GM12878 (cell line): ENCODE measurements around the gene LCOR. TPM values are rescaled to one million over a fixed set of nuclear protein-coding genes. Genes with fewer than 3 reads are reported as not detected.

Source experiments
- ATAC-seq: fragments of 200-7000 bp; cut with Tn5 transposase; 3 replicates; pipeline ENCODE4 v1.9.1; 2020; ENCODE audit warnings: mild to moderate bottlenecking, moderate library complexity
- BruUV-seq: library from RNA; stranded (reverse); fragments of 400-500 nt; replicated peaks from 2 replicates; lab custom pipeline; 2021; lab: Mats Ljungman, UMichigan
- CTCF ChIA-PET: fragments of 300-600 bp; sonication (Branson Sonifier 250); formaldehyde crosslinking; extraction: SDS; loops from one replicate; lab custom pipeline; 2021; ENCODE audit warnings: inconsistent platforms; lab: Yijun Ruan, JAX
- POLR2A ChIA-PET: fragments of 350-600 bp; formaldehyde crosslinking; extraction: SDS; loops from one replicate; lab custom pipeline; 2021; ENCODE audit warnings: inconsistent platforms; lab: Charles Lee
- RAD21 ChIA-PET: fragments of 300-600 bp; sonication (Branson Sonifier 250); formaldehyde crosslinking; loops from one replicate; lab custom pipeline; 2023; ENCODE audit warnings: antibody characterized with exemption; ENCODE audit not compliant: unreplicated experiment; lab: Charles Lee
- SMC1A ChIA-PET: fragments of 300-600 bp; sonication (Branson Sonifier 250); formaldehyde crosslinking; loops from one replicate; lab custom pipeline; 2023; ENCODE audit not compliant: unreplicated experiment, uncharacterized antibody; lab: Charles Lee
- DNase-seq: peaks from one replicate; pipeline ENCODE4 v3.0.0-alpha.2; 2011; ENCODE audit warnings: low read depth, low spot score
- FAIRE-seq: peaks from 3 replicates; lab custom pipeline; 2011; peaks lifted over from hg19 to GRCh38; lab: Jason Lieb, UNC
- H2AFZ ChIP-seq: 2 replicates; pipeline ENCODE4 v1.6.0; 2011; ENCODE audit warnings: low read depth, low read length, control low read depth; ENCODE audit not compliant: control insufficient read depth
- H3K27ac ChIP-seq: 2 replicates; pipeline ENCODE4 v1.5.1; 2011; ENCODE audit warnings: control low read depth; ENCODE audit not compliant: control insufficient read depth, insufficient read depth
- H3K27me3 ChIP-seq, 2 experiments: replicated peaks in 1 of 2; 2 replicates each; pipeline versions ENCODE4 v1.6.0 to v1.6.1; 2011; ENCODE audit warnings: low read length in 1 of 2; ENCODE audit not compliant: control insufficient read depth in 2 of 2, insufficient read depth in 2 of 2
- H3K36me3 ChIP-seq, 2 experiments: 2 replicates each; pipeline ENCODE4 v1.5.1; 2011; ENCODE audit warnings: low read length in 1 of 2; ENCODE audit not compliant: control insufficient read depth in 2 of 2, insufficient read depth in 2 of 2
- H3K4me1 ChIP-seq: 2 replicates; pipeline ENCODE4 v1.6.1; 2011; ENCODE audit warnings: mild to moderate bottlenecking, low read length, moderate library complexity, mixed read lengths; ENCODE audit not compliant: control insufficient read depth, insufficient read depth
- H3K4me2 ChIP-seq: 2 replicates; pipeline ENCODE4 v1.6.0; 2011; ENCODE audit warnings: control low read depth; ENCODE audit not compliant: control insufficient read depth, insufficient read depth
- H3K4me3 ChIP-seq: fragments of 200-600 bp; sonication (generic); 2 replicates; pipeline ENCODE4 v1.5.1; 2016
- H3K79me2 ChIP-seq: 2 replicates; pipeline ENCODE4 v1.6.0; 2011; ENCODE audit warnings: low read length; ENCODE audit not compliant: control insufficient read depth, insufficient read depth
- H3K9ac ChIP-seq: 2 replicates; pipeline ENCODE4 v1.8.0; 2011; ENCODE audit warnings: low read length, control low read depth, mixed read lengths; ENCODE audit not compliant: control insufficient read depth, insufficient read depth
- H3K9me3 ChIP-seq: replicated peaks from 3 replicates; pipeline ENCODE4 v1.5.1; 2011; ENCODE audit warnings: mild to moderate bottlenecking, low read length; ENCODE audit not compliant: control insufficient read depth, insufficient read depth
- H4K20me1 ChIP-seq: 2 replicates; pipeline ENCODE4 v1.6.0; 2011; ENCODE audit not compliant: control insufficient read depth, insufficient read depth
- BACH1 ChIP-seq: fragments of 450-650 bp; IDR thresholded peaks from 2 replicates; pipeline ENCODE4 v1.6.1; 2017; ENCODE audit warnings: mild to moderate bottlenecking, borderline replicate concordance
- BHLHE40 ChIP-seq, 2 experiments: fragments of 450-650 bp in 1 of 2; IDR thresholded peaks; 2 replicates each; pipeline ENCODE4 v1.6.1; 2011 to 2017; ENCODE audit warnings: low read depth in 2 of 2, borderline replicate concordance in 1 of 2, improper control_type of control experiment in 1 of 2, low read length in 1 of 2, mild to moderate bottlenecking in 1 of 2
- HDAC2 ChIP-seq: fragments of 200-600 bp; sonication (generic); IDR thresholded peaks from 2 replicates; pipeline ENCODE4 v1.6.1; 2017
- NFIC ChIP-seq: IDR thresholded peaks from 2 replicates; pipeline ENCODE4 v1.6.1; 2012; ENCODE audit warnings: low read depth, mild to moderate bottlenecking, inconsistent platforms, low read length, moderate library complexity
- SREBF1 ChIP-seq: IDR thresholded peaks from 2 replicates; pipeline ENCODE4 v1.6.1; 2012; ENCODE audit warnings: mild to moderate bottlenecking, low read length
- TCF7 ChIP-seq: IDR thresholded peaks from 2 replicates; pipeline ENCODE4 v1.6.1; 2014; ENCODE audit warnings: antibody characterized with exemption, borderline replicate concordance
- YBX1 ChIP-seq: fragments of 450-650 bp; IDR thresholded peaks from 2 replicates; pipeline ENCODE4 v1.6.1; 2016; ENCODE audit warnings: antibody characterized with exemption
- ZNF24 ChIP-seq: fragments of 450-650 bp; IDR thresholded peaks from 2 replicates; pipeline ENCODE4 v1.6.1; 2017; ENCODE audit warnings: antibody characterized with exemption, mild to moderate bottlenecking
- whole genome bisulfite sequencing: methylation state at CpG from one replicate; pipeline ENCODE4 v1.1.6; 2016; ENCODE audit warnings: low lambda C conversion rate; ENCODE audit not compliant: insufficient replicate concordance, insufficient coverage; ENCODE audit errors: missing lambda C conversion rate; 5-methylcytosine and 5-hydroxymethylcytosine counted together
- in situ Hi-C: fragments of 300-500 bp; cut with MboI; formaldehyde crosslinking; loops from 9 replicates; pipeline ENCODE4 v1.14.3; 2018; ENCODE audit warnings: mixed read lengths
- intact Hi-C: fragments of 100-400 bp; cut with micrococcal nuclease; formaldehyde crosslinking; loops from one replicate; pipeline ENCODE4 v1.14.2; 2022; ENCODE audit not compliant: unreplicated experiment
- polyA plus RNA-seq, 11 experiments: library from polyadenylated mRNA; depleted of rRNA in 4 of 11; unstranded in 6 of 11; stranded (reverse) in 5 of 11; fragments of >200 nt; fragmentation: Nextera tagmentation in 4 of 11; fragmentation: Illumina TruSeq in 1 of 11; extraction: Ambion mirVana in 4 of 11; extraction: Trizol in 1 of 11; gene quantifications; 1 replicate in 1 of 11; 2 replicates in 10 of 11; pipeline versions ENCODE4 v1.2.1 to v1.2.3, GENCODE V29; 2011 to 2016; ENCODE audit warnings: inconsistent platforms in 2 of 11, missing spikeins in 2 of 11, low read depth in 1 of 11
- total RNA-seq, 4 experiments: library from RNA; depleted of rRNA in 3 of 4; stranded (reverse); fragments of >200 nt in 3 of 4; fragmentation: Illumina TruSeq in 1 of 4; extraction: Trizol in 1 of 4; gene quantifications; 2 replicates each; pipeline versions ENCODE4 v1.2.1 to v1.2.3, GENCODE V29; 2013 to 2021
- TF ChIP-seq, protein P1 (sequence below): fragments of 450-650 bp; IDR thresholded peaks from 2 replicates; pipeline ENCODE4 v1.6.1; 2017; ENCODE audit warnings: mild to moderate bottlenecking, low read depth, inconsistent platforms; ENCODE audit not compliant: poor library complexity, severe bottlenecking
- TF ChIP-seq, protein P2 (sequence below): fragments of 150-350 bp; IDR thresholded peaks from 2 replicates; pipeline ENCODE4 v1.6.1; 2016; ENCODE audit warnings: low read depth, low read length
- TF ChIP-seq, protein P3 (sequence below): fragments of 450-650 bp; IDR thresholded peaks from 2 replicates; pipeline ENCODE4 v1.6.1; 2018; ENCODE audit warnings: borderline replicate concordance, mild to moderate bottlenecking; ENCODE audit not compliant: partially characterized antibody

LCOR gene
- total and polyA plus RNA-seq, 10 of the 15 experiments (the other 5 are each of a cell fraction or from before 2014, with no cell fraction given): 1.6 to 22.0 (median 13.2) TPM

DNA sequence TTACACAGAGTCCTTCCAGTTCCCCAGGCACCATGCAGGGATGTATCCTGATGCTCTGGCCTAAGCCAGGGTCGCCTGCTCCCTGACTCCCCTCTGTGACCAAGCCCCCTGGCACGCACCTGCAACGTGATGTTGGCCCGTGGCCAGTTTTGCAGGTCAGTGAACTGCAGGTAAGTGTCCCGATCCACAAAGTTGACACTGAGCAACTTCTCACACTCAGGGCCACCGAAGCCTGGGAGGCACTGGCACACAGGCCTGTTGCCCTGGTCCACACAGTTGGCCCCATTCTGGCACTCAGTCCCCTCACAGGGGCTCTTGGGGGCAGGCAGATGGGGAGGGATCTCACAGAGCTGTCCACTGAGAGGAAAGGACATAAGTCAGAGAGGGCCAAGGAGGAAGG lies 174.3 kb downstream of the LCOR start (continued):
- TF ChIP-seq, protein P1, sequence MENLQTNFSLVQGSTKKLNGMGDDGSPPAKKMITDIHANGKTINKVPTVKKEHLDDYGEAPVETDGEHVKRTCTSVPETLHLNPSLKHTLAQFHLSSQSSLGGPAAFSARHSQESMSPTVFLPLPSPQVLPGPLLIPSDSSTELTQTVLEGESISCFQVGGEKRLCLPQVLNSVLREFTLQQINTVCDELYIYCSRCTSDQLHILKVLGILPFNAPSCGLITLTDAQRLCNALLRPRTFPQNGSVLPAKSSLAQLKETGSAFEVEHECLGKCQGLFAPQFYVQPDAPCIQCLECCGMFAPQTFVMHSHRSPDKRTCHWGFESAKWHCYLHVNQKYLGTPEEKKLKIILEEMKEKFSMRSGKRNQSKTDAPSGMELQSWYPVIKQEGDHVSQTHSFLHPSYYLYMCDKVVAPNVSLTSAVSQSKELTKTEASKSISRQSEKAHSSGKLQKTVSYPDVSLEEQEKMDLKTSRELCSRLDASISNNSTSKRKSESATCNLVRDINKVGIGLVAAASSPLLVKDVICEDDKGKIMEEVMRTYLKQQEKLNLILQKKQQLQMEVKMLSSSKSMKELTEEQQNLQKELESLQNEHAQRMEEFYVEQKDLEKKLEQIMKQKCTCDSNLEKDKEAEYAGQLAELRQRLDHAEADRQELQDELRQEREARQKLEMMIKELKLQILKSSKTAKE: no peak
- TF ChIP-seq, protein P2, sequence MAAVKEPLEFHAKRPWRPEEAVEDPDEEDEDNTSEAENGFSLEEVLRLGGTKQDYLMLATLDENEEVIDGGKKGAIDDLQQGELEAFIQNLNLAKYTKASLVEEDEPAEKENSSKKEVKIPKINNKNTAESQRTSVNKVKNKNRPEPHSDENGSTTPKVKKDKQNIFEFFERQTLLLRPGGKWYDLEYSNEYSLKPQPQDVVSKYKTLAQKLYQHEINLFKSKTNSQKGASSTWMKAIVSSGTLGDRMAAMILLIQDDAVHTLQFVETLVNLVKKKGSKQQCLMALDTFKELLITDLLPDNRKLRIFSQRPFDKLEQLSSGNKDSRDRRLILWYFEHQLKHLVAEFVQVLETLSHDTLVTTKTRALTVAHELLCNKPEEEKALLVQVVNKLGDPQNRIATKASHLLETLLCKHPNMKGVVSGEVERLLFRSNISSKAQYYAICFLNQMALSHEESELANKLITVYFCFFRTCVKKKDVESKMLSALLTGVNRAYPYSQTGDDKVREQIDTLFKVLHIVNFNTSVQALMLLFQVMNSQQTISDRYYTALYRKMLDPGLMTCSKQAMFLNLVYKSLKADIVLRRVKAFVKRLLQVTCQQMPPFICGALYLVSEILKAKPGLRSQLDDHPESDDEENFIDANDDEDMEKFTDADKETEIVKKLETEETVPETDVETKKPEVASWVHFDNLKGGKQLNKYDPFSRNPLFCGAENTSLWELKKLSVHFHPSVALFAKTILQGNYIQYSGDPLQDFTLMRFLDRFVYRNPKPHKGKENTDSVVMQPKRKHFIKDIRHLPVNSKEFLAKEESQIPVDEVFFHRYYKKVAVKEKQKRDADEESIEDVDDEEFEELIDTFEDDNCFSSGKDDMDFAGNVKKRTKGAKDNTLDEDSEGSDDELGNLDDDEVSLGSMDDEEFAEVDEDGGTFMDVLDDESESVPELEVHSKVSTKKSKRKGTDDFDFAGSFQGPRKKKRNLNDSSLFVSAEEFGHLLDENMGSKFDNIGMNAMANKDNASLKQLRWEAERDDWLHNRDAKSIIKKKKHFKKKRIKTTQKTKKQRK: no peak
- TF ChIP-seq NFIC (no peak), BACH1 (no peak)

DNA sequence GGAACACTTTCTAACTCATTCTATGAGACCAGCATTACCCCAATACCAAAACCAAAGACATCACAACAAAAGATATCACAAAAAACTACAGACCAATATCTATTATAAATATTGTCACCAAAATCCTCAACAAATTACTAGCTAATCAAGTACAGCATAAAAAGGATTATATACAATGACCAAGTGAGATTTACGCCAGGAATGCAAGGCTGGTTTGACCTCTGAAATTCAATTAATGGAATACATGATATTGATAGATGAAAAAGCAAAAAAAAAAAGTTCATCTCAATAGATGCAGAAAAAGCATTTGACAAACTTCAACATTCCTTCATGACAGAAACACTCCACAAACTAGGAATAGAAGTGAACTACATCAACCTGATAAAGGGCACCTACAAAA lies 175.3 kb downstream of the LCOR start:
- POLR2A ChIA-PET: no interaction called here
- Histone ChIP-seq H3K27me3 (no peaks in the 10 kb centered on the region), H4K20me1 (no peaks in the 10 kb centered on the region), H3K9ac (no peak overlapping the region), H3K4me3 (no peak overlapping the region), H3K4me2 (no peak overlapping the region), H3K9me3 (peaks cover 2% of the 10 kb centered on the region; the same call in 2 of the 3 replicates), H2AFZ (no peak overlapping the region), H3K79me2 (no peaks in the 10 kb centered on the region), H3K4me1 (no peaks in the 10 kb centered on the region; the same call in 1 of the 2 replicates), H3K27ac (no peak overlapping the region)
- RAD21 ChIA-PET: no interaction called here
- SMC1A ChIA-PET: no interaction called here
- ATAC-seq: no peak
- 82% methylated on average over 1 of the region's 1 CpG for WGBS
- CTCF ChIA-PET: no interaction called here
- in situ Hi-C loops: no loop called here
- no peak for DNase-seq
- BruUV-seq: no TSS peak
- no peak for FAIRE-seq
- intact Hi-C loops: no loop called here
- TF ChIP-seq YBX1 (no peak), BHLHE40 (IDR thresholded peaks at IDR 0.05; ENCODE audit: borderline replicate concordance in 1 of 2, low read depth in 2 of 2, low read length in 1 of 2) (no peak), SREBF1 (no peak), HDAC2 (no peak), ZNF24 (no peak), TCF7 (no peak)
- TF ChIP-seq, protein P3, sequence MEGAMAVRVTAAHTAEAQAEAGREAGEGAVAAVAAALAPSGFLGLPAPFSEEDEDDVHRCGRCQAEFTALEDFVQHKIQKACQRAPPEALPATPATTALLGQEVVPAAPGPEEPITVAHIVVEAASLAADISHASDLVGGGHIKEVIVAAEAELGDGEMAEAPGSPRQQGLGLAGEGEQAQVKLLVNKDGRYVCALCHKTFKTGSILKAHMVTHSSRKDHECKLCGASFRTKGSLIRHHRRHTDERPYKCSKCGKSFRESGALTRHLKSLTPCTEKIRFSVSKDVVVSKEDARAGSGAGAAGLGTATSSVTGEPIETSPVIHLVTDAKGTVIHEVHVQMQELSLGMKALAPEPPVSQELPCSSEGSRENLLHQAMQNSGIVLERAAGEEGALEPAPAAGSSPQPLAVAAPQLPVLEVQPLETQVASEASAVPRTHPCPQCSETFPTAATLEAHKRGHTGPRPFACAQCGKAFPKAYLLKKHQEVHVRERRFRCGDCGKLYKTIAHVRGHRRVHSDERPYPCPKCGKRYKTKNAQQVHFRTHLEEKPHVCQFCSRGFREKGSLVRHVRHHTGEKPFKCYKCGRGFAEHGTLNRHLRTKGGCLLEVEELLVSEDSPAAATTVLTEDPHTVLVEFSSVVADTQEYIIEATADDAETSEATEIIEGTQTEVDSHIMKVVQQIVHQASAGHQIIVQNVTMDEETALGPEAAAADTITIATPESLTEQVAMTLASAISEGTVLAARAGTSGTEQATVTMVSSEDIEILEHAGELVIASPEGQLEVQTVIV: no peak
- TF ChIP-seq, all 136 proteins: peak for 0
- no peaks in the 10 kb centered on the region for H3K36me3 ChIP-seq
